Right hindlimb (tissue), 1 donor: ENCODE measurements around the gene NIN.

ENCODE experiments used
- DNase-seq: peaks from one replicate; pipeline ENCODE4 v3.0.0-alpha.2; 2018

The NIN gene

DNA sequence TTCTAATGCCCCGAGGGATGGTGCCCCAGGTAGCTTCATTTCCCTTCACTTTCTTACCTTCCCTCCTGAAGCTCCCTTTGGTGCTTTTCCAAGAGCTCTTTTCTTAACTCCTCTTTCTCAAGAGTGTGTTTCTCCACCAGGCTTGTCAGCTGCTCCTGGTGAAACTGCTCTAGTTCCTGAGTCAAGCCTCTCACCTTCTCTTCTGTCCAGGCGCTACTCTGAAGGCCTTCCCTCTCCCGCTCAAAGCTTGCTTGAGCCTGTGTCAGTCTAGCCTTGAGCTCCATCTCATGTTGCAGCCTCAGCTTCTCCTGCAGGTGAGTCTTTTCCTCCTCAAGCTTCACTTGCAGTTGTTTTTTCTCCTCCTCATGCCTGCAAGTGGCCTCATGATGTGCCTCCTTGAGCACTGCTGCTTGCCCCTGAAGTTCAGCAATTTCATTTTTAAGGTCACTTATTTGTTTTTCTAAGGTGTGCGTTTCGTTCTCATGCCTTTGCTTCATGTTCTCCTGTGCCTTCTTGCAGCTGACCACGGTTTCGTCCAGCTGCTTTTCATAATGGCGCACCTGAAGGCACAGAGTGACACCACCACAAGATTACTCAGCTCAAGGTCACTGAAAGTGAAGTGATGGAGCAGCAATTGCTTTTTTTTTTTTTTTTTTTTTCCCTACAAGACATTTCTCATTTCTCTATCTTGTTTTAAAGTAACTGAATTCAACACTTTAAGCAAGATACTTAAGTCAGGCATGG is 71.0 kb downstream of the NIN start:
- no peak for DNase-seq

DNA sequence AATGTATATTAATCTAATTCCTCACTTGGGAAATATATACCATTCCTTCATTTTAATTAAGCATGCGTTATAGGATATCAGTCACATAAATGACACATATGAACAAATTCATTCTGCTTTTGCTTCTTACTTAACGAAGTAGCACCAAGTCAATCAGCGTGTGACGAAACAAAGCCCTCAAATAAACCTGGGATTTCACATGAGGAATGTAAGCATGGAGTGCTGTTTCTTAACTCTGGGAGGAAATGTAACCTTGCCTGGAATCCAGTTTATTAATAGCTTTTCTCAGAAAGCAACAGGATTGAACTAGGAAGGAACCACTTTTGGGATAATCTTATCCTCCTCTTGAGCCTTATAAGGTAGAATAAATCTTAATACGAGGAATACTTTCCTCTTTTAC is 72.0 kb downstream of the NIN start:
- DNase-seq: no peak

DNA sequence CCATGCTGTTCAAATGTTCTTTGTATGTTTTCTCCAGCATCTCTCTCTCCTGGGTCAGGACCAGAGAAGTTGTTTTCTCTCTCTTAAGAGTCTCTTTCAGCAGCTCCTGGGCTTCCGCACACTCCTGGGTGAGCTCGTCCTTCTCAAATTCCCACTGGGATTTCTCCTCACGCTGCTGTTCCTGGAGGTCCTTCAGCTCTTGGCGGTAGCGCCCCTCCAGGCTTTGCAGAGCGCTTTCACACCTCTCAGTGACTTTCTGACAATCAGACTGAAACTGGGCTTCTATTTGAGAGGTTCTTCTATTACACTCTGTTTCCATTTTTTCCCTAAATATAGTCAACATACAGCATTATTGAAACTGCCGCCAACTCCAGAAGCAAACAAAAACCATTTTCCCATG is 72.7 kb downstream of the NIN start:
- no peak for DNase-seq

- no peak for DNase-seq
Measured at GRCh38 chr14:50757702-50758101, 73.3 kb downstream of the NIN start.

DNA sequence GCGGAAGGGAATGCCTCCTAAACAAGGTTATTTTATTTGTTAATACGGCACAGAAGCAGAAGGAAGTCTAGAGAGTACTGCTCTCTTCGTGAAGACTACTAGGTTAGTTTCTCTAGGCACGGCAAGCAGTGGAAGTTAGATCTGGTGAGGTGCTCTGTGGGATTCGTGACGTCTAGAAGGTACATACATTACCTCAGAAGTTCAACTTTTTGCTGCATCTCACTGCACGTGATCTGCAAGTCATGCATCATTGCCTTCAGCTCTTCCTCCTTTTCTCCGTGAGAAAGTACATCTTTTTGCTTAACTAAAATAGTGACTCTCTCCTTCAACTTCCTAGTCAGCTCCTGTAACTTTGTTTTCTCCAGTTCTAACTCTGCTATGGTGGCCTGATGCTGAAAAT is 74.7 kb downstream of the NIN start:
- DNase-seq: no peak

- no peak for DNase-seq
Measured at GRCh38 chr14:50750323-50750722, 80.6 kb downstream of the NIN start.

GRCh38 chr14:50745401-50746058 is 85.4 kb downstream of the NIN start:
- DNase-seq: no peak

DNA sequence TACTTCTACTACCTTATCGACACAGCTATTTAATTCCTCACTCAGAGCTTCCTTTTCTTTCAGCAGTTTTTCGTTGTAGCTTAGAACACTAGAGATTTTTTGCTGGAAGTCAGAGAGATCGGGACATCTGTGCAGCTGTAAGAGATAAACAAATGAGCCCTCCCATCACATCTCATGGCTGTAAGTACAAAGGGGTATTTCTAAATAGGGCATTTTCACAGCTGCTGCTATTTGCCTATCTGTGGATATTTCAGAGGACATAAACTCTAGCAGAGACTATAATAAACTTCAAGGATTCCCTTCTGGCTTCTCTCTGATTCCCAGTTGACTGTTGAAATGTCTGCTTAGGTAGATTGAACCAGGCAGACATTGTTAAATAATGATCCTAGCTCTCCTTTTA is 86.7 kb downstream of the NIN start:
- DNase-seq: no peak

DNA sequence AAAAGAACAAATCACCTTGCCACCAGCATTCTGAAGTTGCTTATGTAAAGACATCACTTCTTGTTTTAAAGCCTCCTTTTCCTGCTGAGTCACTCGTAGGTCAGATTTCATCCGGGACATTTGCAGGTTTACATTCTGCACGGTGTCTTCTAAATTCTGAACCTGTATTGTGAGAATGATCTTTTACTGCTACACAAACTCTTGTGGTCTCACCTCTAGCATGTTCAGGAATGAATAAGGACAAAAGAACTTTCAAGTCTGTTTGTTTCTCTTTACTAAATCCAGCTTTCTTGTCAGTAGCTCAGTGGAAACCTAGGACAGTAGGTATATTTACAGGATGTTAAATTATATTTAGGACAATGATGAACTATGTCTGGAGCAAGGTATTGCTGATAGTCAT is 89.4 kb downstream of the NIN start:
- no peak for DNase-seq

DNA sequence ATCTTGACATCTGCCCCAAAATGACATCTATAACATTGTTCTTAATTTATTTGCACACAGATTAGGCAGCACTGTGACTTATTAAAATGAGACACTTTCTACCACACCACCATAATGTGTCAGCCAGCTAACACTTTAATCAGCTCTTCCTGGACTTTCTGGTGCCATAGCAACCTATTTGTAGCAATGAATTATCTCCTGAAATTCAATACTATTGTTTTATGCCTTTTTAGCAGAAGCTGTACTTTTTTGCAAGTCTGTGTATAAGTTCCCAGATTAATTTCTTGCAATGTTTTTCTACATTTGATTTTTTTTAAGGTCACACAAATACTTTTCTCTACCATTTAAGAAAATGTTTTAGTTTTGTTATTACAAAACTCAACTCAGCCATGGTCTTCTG is 90.1 kb downstream of the NIN start:
- no peak for DNase-seq

GRCh38 chr14:50739186-50739585 is 91.8 kb downstream of the NIN start:
- no peak for DNase-seq

- no peak for DNase-seq
Measured at GRCh38 chr14:50736932-50737419, 94.0 kb downstream of the NIN start.

- no peak for DNase-seq
Measured at GRCh38 chr14:50734950-50735695, 95.8 kb downstream of the NIN start.

GRCh38 chr14:50733494-50733893 is 97.5 kb downstream of the NIN start:
- no peak for DNase-seq

DNA sequence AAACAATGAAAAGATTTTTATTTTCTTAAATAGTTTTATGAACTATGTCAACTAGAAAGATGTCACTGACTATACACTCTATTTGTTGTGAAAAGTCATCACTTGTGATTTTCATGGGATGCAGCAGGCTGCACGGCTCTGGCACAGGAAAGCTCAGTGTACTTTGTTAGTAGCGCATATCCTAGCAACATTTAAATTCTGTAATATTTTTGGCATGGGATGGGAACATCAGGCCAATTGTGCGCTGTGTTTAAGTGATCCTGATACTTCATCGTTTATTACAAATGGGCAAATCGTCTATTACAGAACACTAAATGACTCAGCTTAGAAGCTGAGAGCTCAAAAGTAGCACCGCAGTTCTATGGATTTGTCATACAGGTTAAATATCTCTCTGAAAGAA is 102.1 kb downstream of the NIN start:
- no peak for DNase-seq

DNA sequence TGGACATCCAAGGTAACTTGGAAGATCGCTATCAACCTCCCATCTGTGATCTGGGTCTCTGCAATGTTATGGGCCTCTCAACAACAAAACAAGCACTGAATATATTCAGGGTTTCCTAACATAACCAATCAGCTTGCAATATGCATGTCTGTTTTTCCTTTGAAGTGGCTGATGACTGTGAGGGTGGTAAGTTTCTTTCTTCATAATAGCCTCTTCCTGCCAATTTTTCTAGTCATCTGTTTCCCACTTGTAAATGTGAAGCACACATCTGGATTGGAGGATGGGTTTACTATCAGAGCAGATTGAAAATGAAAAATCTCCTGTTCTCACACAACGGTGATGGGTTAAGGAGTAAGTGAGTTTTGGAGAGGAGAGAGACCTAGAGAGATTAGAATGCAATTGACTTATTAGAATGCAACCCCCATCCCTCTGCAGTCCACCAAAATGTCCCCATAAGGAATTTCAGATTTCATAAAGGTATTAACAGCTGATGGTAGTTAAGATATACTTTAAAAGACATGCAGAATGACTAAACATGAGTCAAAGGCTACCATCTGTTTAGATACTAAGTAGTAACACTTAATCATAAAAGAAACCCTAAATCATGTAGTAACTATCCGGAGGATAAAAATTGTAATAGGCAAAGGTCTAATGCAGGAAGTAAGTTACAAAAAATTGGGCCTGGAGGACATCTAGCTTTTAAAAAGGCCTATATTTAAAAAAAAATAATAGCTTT is 104.4 kb downstream of the NIN start:
- DNase-seq: no peak

- DNase-seq: no peak
Measured at GRCh38 chr14:50725761-50726160, 105.2 kb downstream of the NIN start.

GRCh38 chr14:50719911-50720759 is 110.8 kb downstream of the NIN start:
- no peak for DNase-seq

DNA sequence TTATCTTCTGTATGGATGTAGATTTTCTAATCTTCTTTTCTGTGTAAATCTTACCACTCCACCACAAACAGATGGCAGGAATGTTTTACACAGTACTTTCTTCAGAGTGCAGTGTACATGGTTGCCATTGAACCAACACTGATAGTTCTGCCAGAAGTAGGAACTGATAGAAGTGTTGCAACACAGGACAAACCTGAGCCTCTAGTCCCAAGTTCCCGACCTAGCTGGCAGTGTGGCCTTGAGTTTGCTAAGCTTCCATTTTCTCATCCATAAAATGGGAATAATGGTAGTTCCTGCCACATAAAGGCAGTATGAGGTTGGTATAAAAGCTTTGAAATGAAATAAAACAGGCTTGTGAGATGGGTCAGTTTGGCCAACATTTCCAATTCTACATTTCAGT is 112.0 kb downstream of the NIN start:
- no peak for DNase-seq

- no peak for DNase-seq
Measured at GRCh38 chr14:50717811-50718210, 113.2 kb downstream of the NIN start.

- no peak for DNase-seq
Measured at GRCh38 chr14:50714450-50715073, 116.4 kb downstream of the NIN start.

DNA sequence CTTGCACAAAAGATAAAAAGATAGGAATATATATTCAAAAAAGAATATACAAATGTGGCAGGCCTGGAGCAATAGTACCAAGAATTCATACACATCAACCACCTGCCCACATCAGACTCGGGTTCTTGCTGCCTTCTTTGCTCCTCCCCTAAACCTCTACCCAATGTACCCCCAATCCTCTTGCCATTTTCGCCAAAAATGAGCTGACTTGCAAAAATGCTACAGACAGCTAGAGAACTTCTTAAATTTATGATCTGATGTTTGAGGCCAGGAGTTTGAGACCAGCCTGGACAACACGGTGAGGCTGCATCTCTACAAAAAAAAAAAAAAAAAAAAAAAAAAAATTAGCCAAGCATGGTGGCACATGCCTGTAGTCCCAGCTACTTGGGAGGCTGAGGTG is 119.9 kb downstream of the NIN start:
- DNase-seq: no peak
